ENCODE measurements around the gene MYO5B.

Gene MYO5B

GRCh38 chr18:50143886-50144285 lies 51.1 kb downstream of the MYO5B start:
- DNase-seq = no peak

- DNase-seq = no peak
Measured at GRCh38 chr18:50143294-50143693, 51.7 kb downstream of the MYO5B start.

GRCh38 chr18:50142441-50143120 lies 52.4 kb downstream of the MYO5B start:
- no peak for DNase-seq

- no peak for DNase-seq
Measured at GRCh38 chr18:50138181-50139064, 56.5 kb downstream of the MYO5B start.

GRCh38 chr18:50135903-50136302 lies 59.0 kb downstream of the MYO5B start:
- no peak for DNase-seq

- DNase-seq = no peak
Measured at GRCh38 chr18:50133526-50133925, 61.4 kb downstream of the MYO5B start.

- no peak for DNase-seq
Measured at GRCh38 chr18:50131591-50131990, 63.4 kb downstream of the MYO5B start.

- DNase-seq = no peak
Measured at GRCh38 chr18:50128506-50129271, 66.3 kb downstream of the MYO5B start.

GRCh38 chr18:50127516-50128210 lies 67.3 kb downstream of the MYO5B start:
- DNase-seq = no peak

GRCh38 chr18:50126471-50126870 lies 68.5 kb downstream of the MYO5B start:
- no peak for DNase-seq

GRCh38 chr18:50125456-50125855 lies 69.5 kb downstream of the MYO5B start:
- DNase-seq = no peak

- no peak for DNase-seq
Measured at GRCh38 chr18:50119296-50119695, 75.7 kb downstream of the MYO5B start.

- no peak for DNase-seq
Measured at GRCh38 chr18:50117863-50118262, 77.1 kb downstream of the MYO5B start.

GRCh38 chr18:50115095-50115494 lies 79.9 kb downstream of the MYO5B start:
- no peak for DNase-seq

- DNase-seq = no peak
Measured at GRCh38 chr18:50114448-50114847, 80.5 kb downstream of the MYO5B start.

GRCh38 chr18:50113726-50114125 lies 81.2 kb downstream of the MYO5B start:
- no peak for DNase-seq

- no peak for DNase-seq
Measured at GRCh38 chr18:50111398-50111797, 83.5 kb downstream of the MYO5B start.

GRCh38 chr18:50107468-50107977 lies 87.4 kb downstream of the MYO5B start:
- no peak for DNase-seq

GRCh38 chr18:50105027-50105426 lies 89.9 kb downstream of the MYO5B start:
- DNase-seq = no peak

- DNase-seq = no peak
Measured at GRCh38 chr18:50104421-50104820, 90.5 kb downstream of the MYO5B start.

GRCh38 chr18:50099725-50100407 lies 95.1 kb downstream of the MYO5B start:
- DNase-seq = no peak

- no peak for DNase-seq
Measured at GRCh38 chr18:50097702-50098101, 97.2 kb downstream of the MYO5B start.
